Colonic mucosa (tissue), 4 donors: Measurements from ENCODE around the gene MLXIPL. TPM values are rescaled to one million over a fixed set of nuclear protein-coding genes. Genes with fewer than 3 reads are reported as not detected.

ENCODE experiments used
- DNase-seq: peaks from one replicate; pipeline ENCODE4 v3.0.0-alpha.2; 2020
- H3K27ac ChIP-seq: fragments of 200-600 bp; one replicate; pipeline ENCODE4 v1.8.0; 2021
- H3K27me3 ChIP-seq: fragments of 200-600 bp; one replicate; pipeline ENCODE4 v1.8.0; 2021
- H3K36me3 ChIP-seq: fragments of 200-600 bp; one replicate; pipeline ENCODE4 v1.8.0; 2021
- H3K4me1 ChIP-seq: fragments of 200-600 bp; one replicate; pipeline ENCODE4 v1.8.0; 2021; ENCODE audit warnings: mild to moderate bottlenecking
- H3K4me3 ChIP-seq: fragments of 200-600 bp; one replicate; pipeline ENCODE4 v1.8.0; 2021
- H3K9ac ChIP-seq, 2 donors: one replicate each; pipeline ENCODE4 v1.7.0; 2013; ENCODE audit warnings: control low read depth in 2 of 2, low read depth in 2 of 2, low read length in 2 of 2
- H3K9me3 ChIP-seq: fragments of 200-600 bp; one replicate; pipeline ENCODE4 v1.8.0; 2021
- intact Hi-C: fragments of 100-400 bp; cut with DNase I; formaldehyde crosslinking; loops from one replicate; pipeline ENCODE4 v1.14.1; 2022
- total RNA-seq, 2 donors: library from RNA; stranded (reverse); fragmentation: NEBNext Ultra II Directional in 1 of 2; extraction: Animal tissue kit (Norgen Biotek cat#: 25700) in 1 of 2; gene quantifications; one replicate each; pipeline ENCODE4 v1.2.1, GENCODE V29; 2021
- TF ChIP-seq, protein P1 (sequence below): fragments of 200-600 bp; IDR thresholded peaks from one replicate; pipeline ENCODE4 v1.8.0; 2022; ENCODE audit warnings: antibody characterized with exemption, mild to moderate bottlenecking
- donor health status: healthy.
- donor health status: DM: no; HTN: no; CAD: no.
- donor health status: DM: no; HTN: no; CAD: no.

Gene MLXIPL
- total RNA-seq, 2 donors from 2014 or later: 9.5 to 15.7 TPM

DNA sequence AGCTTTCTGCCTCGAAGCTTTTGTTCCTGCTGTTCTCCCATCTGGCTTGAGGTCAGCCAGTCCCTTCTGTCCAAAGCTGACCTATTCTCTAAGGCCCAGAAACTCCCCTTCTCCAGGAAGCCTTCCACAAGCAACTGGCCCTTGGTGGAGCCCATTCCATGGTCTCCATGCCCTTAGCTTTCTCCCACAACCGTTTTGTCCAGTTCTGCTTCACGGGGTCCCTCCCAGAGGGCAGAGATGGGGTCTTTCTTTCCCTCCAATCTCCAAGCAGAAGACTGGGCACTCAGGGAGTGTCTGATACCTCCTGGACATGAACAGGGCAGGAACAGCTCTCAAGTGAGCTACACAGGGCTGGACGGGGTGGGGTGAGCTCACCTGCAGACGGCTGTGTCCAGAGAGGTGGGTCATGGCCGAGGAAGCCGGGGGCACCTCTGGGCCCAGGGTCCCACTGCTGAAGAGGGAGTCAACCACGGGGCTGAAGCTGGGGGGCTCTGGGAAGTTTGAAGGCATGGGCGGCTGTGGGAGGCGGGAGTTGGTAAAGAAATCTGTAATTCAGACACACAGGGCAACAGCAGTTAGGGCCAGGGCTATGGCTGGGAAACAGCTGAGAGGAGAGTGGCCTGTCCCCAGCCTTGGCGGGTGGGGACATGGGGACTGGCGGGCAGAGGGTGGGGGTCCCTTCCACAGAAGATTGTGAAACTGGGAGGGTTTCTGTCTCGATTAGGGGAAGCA lies 25.0 kb downstream of the MLXIPL start:
- H3K9me3 ChIP-seq: no peaks in the 10 kb centered on the region
- no peaks in the 10 kb centered on the region for H3K27me3 ChIP-seq
- no peak overlapping the region for H3K27ac ChIP-seq
- H3K9ac ChIP-seq: no peak overlapping the region
- intact Hi-C loops: no loop called here
- no peak for DNase-seq
- TF ChIP-seq, protein P1, sequence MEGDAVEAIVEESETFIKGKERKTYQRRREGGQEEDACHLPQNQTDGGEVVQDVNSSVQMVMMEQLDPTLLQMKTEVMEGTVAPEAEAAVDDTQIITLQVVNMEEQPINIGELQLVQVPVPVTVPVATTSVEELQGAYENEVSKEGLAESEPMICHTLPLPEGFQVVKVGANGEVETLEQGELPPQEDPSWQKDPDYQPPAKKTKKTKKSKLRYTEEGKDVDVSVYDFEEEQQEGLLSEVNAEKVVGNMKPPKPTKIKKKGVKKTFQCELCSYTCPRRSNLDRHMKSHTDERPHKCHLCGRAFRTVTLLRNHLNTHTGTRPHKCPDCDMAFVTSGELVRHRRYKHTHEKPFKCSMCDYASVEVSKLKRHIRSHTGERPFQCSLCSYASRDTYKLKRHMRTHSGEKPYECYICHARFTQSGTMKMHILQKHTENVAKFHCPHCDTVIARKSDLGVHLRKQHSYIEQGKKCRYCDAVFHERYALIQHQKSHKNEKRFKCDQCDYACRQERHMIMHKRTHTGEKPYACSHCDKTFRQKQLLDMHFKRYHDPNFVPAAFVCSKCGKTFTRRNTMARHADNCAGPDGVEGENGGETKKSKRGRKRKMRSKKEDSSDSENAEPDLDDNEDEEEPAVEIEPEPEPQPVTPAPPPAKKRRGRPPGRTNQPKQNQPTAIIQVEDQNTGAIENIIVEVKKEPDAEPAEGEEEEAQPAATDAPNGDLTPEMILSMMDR: no peak
- no peaks in the 10 kb centered on the region for H3K4me1 ChIP-seq
- H3K4me3 ChIP-seq: no peak overlapping the region
- H3K36me3 ChIP-seq: no peaks in the 10 kb centered on the region

DNA sequence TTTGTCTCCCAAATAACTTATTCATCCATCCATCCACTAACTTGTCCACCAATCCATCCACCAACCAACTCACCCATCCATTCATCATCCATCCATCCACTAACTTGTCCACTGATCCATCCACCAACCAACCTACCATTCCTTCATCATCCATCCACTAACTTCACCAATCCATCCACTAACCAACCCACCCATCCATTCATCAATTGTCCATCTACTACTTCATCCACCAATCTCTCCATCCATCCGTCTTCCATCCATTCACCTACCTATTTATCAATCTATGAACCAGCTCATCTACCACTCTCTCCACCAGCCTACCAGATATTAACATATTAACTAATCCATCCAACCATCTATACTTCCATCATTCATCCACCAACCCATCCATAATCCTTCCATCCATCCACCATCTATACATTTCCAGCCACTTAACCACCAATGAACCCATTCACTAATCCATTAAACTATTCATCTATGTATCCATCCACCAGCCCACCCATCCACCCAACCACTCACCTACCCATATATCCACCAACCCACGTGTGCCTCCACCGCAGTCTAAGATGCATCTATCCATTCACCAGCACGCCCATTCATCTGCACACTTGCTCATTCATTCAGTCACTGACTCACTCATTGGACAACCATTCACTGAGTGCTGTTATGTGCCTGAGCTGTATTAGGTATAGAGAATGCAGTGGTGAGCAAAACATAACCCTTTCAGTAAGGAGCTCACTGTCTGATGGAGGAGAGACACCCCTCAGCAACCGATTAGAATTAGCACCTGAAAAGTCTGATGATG lies 26.1 kb downstream of the MLXIPL start:
- Histone ChIP-seq H3K9ac (no peak overlapping the region), H3K27ac (no peak overlapping the region), H3K4me1 (no peaks in the 10 kb centered on the region), H3K4me3 (no peak overlapping the region), H3K36me3 (no peaks in the 10 kb centered on the region), H3K27me3 (no peaks in the 10 kb centered on the region), H3K9me3 (no peaks in the 10 kb centered on the region)
- no peak for DNase-seq
- intact Hi-C loops: no loop called here
- TF ChIP-seq, protein P1: no peak

GRCh38 chr7:73596191-73597065 lies 27.9 kb downstream of the MLXIPL start:
- DNase-seq: no peak
- Histone ChIP-seq H3K4me3 (no peak overlapping the region), H3K9ac (no peak overlapping the region), H3K4me1 (no peaks in the 10 kb centered on the region), H3K27ac (no peak overlapping the region), H3K27me3 (no peaks in the 10 kb centered on the region), H3K36me3 (no peaks in the 10 kb centered on the region), H3K9me3 (no peaks in the 10 kb centered on the region)
- intact Hi-C loops: no loop called here
- TF ChIP-seq, protein P1: no peak

DNA sequence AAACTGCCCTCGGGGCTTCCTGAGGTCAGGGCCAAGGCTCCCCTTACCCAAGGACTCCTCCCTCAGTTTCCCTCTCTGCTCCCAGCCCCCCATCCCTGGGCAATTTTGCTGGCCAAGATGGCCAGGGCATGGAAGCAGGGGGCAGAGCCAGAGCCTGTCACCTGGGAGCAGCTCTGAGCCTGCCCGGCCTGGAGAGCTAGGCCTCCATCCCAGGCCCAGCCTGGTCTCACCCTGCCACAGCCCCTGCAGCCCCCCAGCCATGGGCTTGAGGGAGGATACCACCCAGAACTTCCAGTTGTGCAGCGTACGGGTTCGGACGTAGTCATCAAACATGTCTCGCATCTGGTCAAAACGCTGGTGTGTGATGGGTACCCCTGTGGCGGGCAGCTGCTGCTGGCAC lies 29.0 kb downstream of the MLXIPL start:
- intact Hi-C loops: no loop called here
- TF ChIP-seq, protein P1: no peak
- no peak overlapping the region for H3K4me3 ChIP-seq
- no peaks in the 10 kb centered on the region for H3K36me3 ChIP-seq
- H3K27me3 ChIP-seq: no peaks in the 10 kb centered on the region
- H3K9ac ChIP-seq: no peak overlapping the region
- H3K9me3 ChIP-seq: no peaks in the 10 kb centered on the region
- no peak overlapping the region for H3K27ac ChIP-seq
- no peak for DNase-seq
- H3K4me1 ChIP-seq: no peaks in the 10 kb centered on the region
